K562 (cell line): ENCODE data around the gene OPCML. TPM values are rescaled to one million over a fixed set of nuclear protein-coding genes. Genes with fewer than 3 reads are reported as not detected.

Experiments
- ATAC-seq: fragments of 200-7000 bp; cut with Tn5 transposase; 3 replicates; pipeline ENCODE4 v1.9.1; 2020; ENCODE audit warnings: moderate library complexity
- BruUV-seq: library from RNA; stranded (reverse); fragments of 400-500 nt; replicated peaks from 2 replicates; lab custom pipeline; 2021; lab: Mats Ljungman, UMichigan
- CTCF ChIA-PET: fragments of 300-600 bp; formaldehyde crosslinking; extraction: SDS; loops from one replicate; lab custom pipeline; 2021; ENCODE audit warnings: low intra/inter-chr PET ratio; lab: Yijun Ruan, JAX
- POLR2A ChIA-PET: fragments of 300-600, 350-650 bp; sonication (Branson Sonifier 250); formaldehyde crosslinking; extraction: SDS; loops from one replicate; lab custom pipeline; 2021; ENCODE audit warnings: antibody characterized with exemption, inconsistent platforms; lab: Yijun Ruan, JAX
- DNase-seq, 4 experiments: peaks; one replicate each; pipeline versions ENCODE4 v3.0.0 to v3.0.0-alpha.2; 2011 to 2018; ENCODE audit warnings: low spot score in 3 of 4, mixed read lengths in 3 of 4; ENCODE audit errors: extremely low read depth in 1 of 4
- FAIRE-seq: peaks from 2 replicates; lab custom pipeline; 2011; peaks lifted over from hg19 to GRCh38; lab: Jason Lieb, UNC
- H2AFZ ChIP-seq: 2 replicates; pipeline ENCODE4 v1.6.0; 2011; ENCODE audit warnings: low read depth, low read length, control low read depth, inconsistent platforms
- H3K27ac ChIP-seq: fragments of 200-600 bp; 3 replicates; pipeline ENCODE4 v1.8.0; 2011; ENCODE audit warnings: low read depth, mild to moderate bottlenecking, control low read depth, inconsistent platforms, low read length, moderate library complexity, mixed read lengths; ENCODE audit errors: extremely low read depth
- H3K27me3 ChIP-seq, 2 experiments: fragments of 300-600 bp in 1 of 2; 2 replicates in 1 of 2; 3 replicates in 1 of 2; pipeline versions ENCODE4 v1.6.0 to v1.8.0; 2011; ENCODE audit warnings: inconsistent platforms in 2 of 2, low read length in 2 of 2, mild to moderate bottlenecking in 1 of 2, mixed read lengths in 1 of 2, moderate library complexity in 1 of 2; ENCODE audit not compliant: control insufficient read depth in 2 of 2, insufficient read depth in 2 of 2
- H3K36me3 ChIP-seq: fragments of 300-600 bp; 3 replicates; pipeline ENCODE4 v1.8.0; 2011; ENCODE audit warnings: mild to moderate bottlenecking, low read length, inconsistent platforms; ENCODE audit not compliant: control insufficient read depth, insufficient read depth
- H3K4me1 ChIP-seq, 2 experiments: fragments of 200-600 bp in 1 of 2; replicated peaks in 1 of 2; 2 replicates in 1 of 2; 3 replicates in 1 of 2; pipeline versions ENCODE4 v1.5.1 to v1.8.0; 2011; ENCODE audit warnings: inconsistent platforms in 2 of 2, low read length in 2 of 2, mild to moderate bottlenecking in 1 of 2, mixed read lengths in 1 of 2, moderate library complexity in 1 of 2; ENCODE audit not compliant: control insufficient read depth in 2 of 2, insufficient read depth in 2 of 2
- H3K4me2 ChIP-seq: 2 replicates; pipeline ENCODE4 v1.6.1; 2011; ENCODE audit warnings: low read length, control low read depth, inconsistent platforms, mixed read lengths; ENCODE audit not compliant: insufficient read depth
- H3K4me3 ChIP-seq: fragments of 200-600 bp; sonication (generic), shearing (Covaris generic); 2 replicates; pipeline ENCODE4 v1.5.1; 2016; ENCODE audit warnings: control low read depth, inconsistent platforms
- H3K79me2 ChIP-seq: fragments of 200-600 bp; 3 replicates; pipeline ENCODE4 v1.8.0; 2011; ENCODE audit warnings: low read length, inconsistent platforms; ENCODE audit not compliant: control insufficient read depth, insufficient read depth
- H3K9ac ChIP-seq, 2 experiments: 2 replicates each; pipeline versions ENCODE4 v1.6.0 to v1.6.1; 2011; ENCODE audit warnings: low read depth in 2 of 2, low read length in 2 of 2, control low read depth in 1 of 2, inconsistent platforms in 1 of 2, mild to moderate bottlenecking in 1 of 2, mixed read lengths in 1 of 2; ENCODE audit not compliant: insufficient read depth in 1 of 2
- H3K9me1 ChIP-seq: one replicate; pipeline ENCODE4 v1.6.0; 2011; ENCODE audit warnings: inconsistent platforms, mild to moderate bottlenecking, low read length, moderate library complexity; ENCODE audit not compliant: control insufficient read depth, insufficient read depth
- H3K9me3 ChIP-seq: replicated peaks from 2 replicates; pipeline ENCODE4 v1.5.1; 2011; ENCODE audit warnings: low read depth, low read length, inconsistent platforms; ENCODE audit not compliant: control insufficient read depth, insufficient read depth
- H4K20me1 ChIP-seq: replicated peaks from 2 replicates; pipeline ENCODE4 v1.6.1; 2011; ENCODE audit warnings: low read length, inconsistent platforms, mixed read lengths; ENCODE audit not compliant: control insufficient read depth, insufficient read depth
- ATF1 ChIP-seq, 2 experiments: fragments of 450-650 bp in 1 of 2; IDR thresholded peaks; 2 replicates each; pipeline ENCODE4 v1.6.1; 2016; ENCODE audit warnings: missing compliant biosample characterization in 1 of 2, missing genetic modification characterization in 1 of 2
- CLOCK ChIP-seq: fragments of 250-450 bp; sonication (Bioruptor Pico); IDR thresholded peaks from 2 replicates; pipeline ENCODE4 v1.4.0; 2020; ENCODE audit warnings: mild to moderate bottlenecking, moderate library complexity, borderline replicate concordance
- KAT2B ChIP-seq: IDR thresholded peaks from one replicate; pipeline ENCODE4 v1.6.1; 2012; ENCODE audit warnings: low read depth, mild to moderate bottlenecking, control low read depth, inconsistent platforms, low read length, moderate library complexity
- NCOR1 ChIP-seq: fragments of 450-650 bp; IDR thresholded peaks from 2 replicates; pipeline ENCODE4 v1.6.1; 2016; ENCODE audit warnings: mild to moderate bottlenecking, moderate library complexity
- SMAD2 ChIP-seq: fragments of 150-350 bp; IDR thresholded peaks from 2 replicates; pipeline ENCODE4 v1.6.1; 2014; ENCODE audit warnings: low read depth, mild to moderate bottlenecking, low read length
- ZEB2 ChIP-seq: fragments of 450-650 bp; IDR thresholded peaks from 2 replicates; pipeline ENCODE4 v1.6.1; 2016
- ZNF174 ChIP-seq: fragments of 250-450 bp; sonication (Bioruptor Pico); IDR thresholded peaks from 2 replicates; pipeline ENCODE4 v1.4.0; 2020; ENCODE audit warnings: mild to moderate bottlenecking
- ZNF282 ChIP-seq: sonication (generic); formaldehyde crosslinking; IDR thresholded peaks from 2 replicates; pipeline ENCODE4 v1.8.1; 2023; ENCODE audit warnings: missing genetic modification reagents
- WGBS: fragments of 100-300 bp; shearing (Covaris generic); methylation state at CpG from one replicate; pipeline ENCODE4 v1.1.6; 2016; ENCODE audit warnings: low coverage, mixed read lengths; ENCODE audit not compliant: insufficient coverage; ENCODE audit errors: missing lambda C conversion rate; 5-methylcytosine and 5-hydroxymethylcytosine counted together
- in situ Hi-C: fragments of 300-500 bp; cut with MboI; formaldehyde crosslinking; loops from 4 replicates; pipeline ENCODE4 v1.15.0; 2018; ENCODE audit warnings: inconsistent platforms, mixed read lengths
- intact Hi-C: fragments of 100-400 bp; cut with micrococcal nuclease; formaldehyde crosslinking; loops from 2 replicates; pipeline ENCODE4 v1.14.2; 2022
- polyA plus RNA-seq, 8 experiments: library from polyadenylated mRNA; depleted of rRNA in 4 of 8; stranded (reverse) in 5 of 8; unstranded in 3 of 8; fragments of >200 nt; fragmentation: Nextera tagmentation in 2 of 8; fragmentation: Illumina TruSeq in 1 of 8; extraction: Ambion mirVana in 2 of 8; extraction: Trizol in 1 of 8; gene quantifications; 2 replicates each; pipeline versions ENCODE4 v1.2.1 to v1.2.3, GENCODE V29; 2011 to 2014; ENCODE audit warnings: inconsistent platforms in 1 of 8, missing spikeins in 1 of 8
- total RNA-seq, 7 experiments: library from RNA; depleted of rRNA in 6 of 7; stranded (reverse); fragments of >200 nt in 6 of 7; fragmentation: Illumina TruSeq in 2 of 7; extraction: Trizol in 2 of 7; gene quantifications; 2 replicates each; pipeline versions ENCODE4 v1.2.1 to v1.2.3, GENCODE V29; 2011 to 2021; ENCODE audit warnings: low replicate concordance in 1 of 7

OPCML gene
- total and polyA plus RNA-seq, 9 of the 15 experiments (the other 6 are each of a cell fraction or from before 2014, with no cell fraction given): not detected

GRCh38 chr11:132721526-132721925 lies 810.8 kb downstream of the OPCML start:
- Histone ChIP-seq H3K9me3 (no peaks in the 10 kb centered on the region), H4K20me1 (no peaks in the 10 kb centered on the region), H3K27me3 (no peaks in the 10 kb centered on the region), H3K4me1 (no peaks in the 10 kb centered on the region), H3K27ac (no peak overlapping the region), H2AFZ (no peak overlapping the region), H3K9ac (no peak overlapping the region), H3K9me1 (no peaks in the 10 kb centered on the region), H3K4me2 (no peak overlapping the region)
- DNase-seq (no peak), ATAC-seq (no peak), FAIRE-seq (no peak)
- in situ Hi-C loops: no loop called here
- 0% methylated on average over 5 of the region's 5 CpGs for WGBS
- ChIA-PET POLR2A (no interaction called here), CTCF (no interaction called here)
- intact Hi-C loops: no loop called here
- TF ChIP-seq ZEB2 (no peak), ATF1 (CRISPR knock-in tag; IDR thresholded peaks at IDR 0.05) (no peak), ATF1 (tag; IDR thresholded peaks at IDR 0.05) (no peak), ZNF282 (CRISPR knock-in tag) (no peak), NCOR1 (no peak), KAT2B (no peak), SMAD2 (no peak), ZNF174 (CRISPR knock-in tag) (no peak), CLOCK (CRISPR knock-in tag) (no peak)
- TF ChIP-seq, all 486 proteins: peak for 0
- no TSS peak for BruUV-seq
- Histone ChIP-seq H3K79me2 (no peaks in the 10 kb centered on the region), H3K4me3 (no peak overlapping the region), H3K36me3 (no peaks in the 10 kb centered on the region)
